NCI-H345 (cell line): ENCODE results near the gene GAD1.

ENCODE experiments used
- DNase-seq: peaks from one replicate; lab custom pipeline; 2025; lab: John Stamatoyannopoulos, UW

GAD1 gene

DNA sequence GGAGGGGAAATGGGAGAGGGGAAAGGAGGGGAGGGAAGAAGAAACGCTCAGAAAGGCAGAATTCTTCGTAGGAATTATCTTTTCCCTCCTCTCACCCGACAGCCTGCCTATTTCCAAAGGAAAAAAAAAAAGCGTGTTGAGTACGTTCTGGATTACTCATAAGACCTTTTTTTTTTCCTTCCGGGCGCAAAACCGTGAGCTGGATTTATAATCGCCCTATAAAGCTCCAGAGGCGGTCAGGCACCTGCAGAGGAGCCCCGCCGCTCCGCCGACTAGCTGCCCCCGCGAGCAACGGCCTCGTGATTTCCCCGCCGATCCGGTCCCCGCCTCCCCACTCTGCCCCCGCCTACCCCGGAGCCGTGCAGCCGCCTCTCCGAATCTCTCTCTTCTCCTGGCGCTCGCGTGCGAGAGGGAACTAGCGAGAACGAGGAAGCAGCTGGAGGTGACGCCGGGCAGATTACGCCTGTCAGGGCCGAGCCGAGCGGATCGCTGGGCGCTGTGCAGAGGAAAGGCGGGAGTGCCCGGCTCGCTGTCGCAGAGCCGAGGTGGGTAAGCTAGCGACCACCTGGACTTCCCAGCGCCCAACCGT, at the start of gene GAD1:
TSS of gene GAD1 (plus strand) at position 384 of the 589 bp plus-strand sequence. CDS start 1,705 bp downstream, outside the sequence.
- peak; percentile 89 for DNase-seq

DNA sequence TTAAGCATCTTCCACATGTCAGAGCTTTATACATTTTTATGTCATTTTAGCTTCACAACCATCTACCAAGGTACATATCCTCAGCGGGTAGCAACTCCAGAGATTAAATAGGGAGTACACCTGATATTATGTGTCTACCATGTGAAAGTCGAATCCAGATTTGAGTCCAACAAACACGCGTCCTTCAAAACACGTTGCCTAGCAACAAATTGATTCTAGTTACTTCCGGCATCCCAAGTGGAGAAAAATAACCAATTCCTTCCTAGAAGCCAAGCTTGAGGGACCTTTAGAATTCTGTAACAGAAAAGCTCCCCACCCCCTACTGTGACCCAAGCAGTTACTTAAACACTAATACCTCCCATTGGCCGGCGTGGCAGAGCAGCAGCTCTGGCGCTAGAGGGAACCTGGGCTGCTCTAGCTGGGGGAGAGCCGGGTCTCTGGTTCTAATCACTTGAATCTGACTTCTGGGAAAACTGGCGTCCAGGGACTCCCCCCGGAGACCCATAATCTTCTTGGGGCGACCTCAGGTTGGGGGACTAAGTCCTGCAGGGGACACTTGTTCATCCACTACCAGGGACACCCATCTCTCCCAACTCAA, 46.6 kb upstream of the GAD1 start, which contains the start of gene ERICH2:
TSS of gene ERICH2 (plus strand) at position 371 of the 598 bp plus-strand sequence. CDS start 304 bp downstream, outside the sequence.
- DNase-seq: peak; percentile 75

DNA sequence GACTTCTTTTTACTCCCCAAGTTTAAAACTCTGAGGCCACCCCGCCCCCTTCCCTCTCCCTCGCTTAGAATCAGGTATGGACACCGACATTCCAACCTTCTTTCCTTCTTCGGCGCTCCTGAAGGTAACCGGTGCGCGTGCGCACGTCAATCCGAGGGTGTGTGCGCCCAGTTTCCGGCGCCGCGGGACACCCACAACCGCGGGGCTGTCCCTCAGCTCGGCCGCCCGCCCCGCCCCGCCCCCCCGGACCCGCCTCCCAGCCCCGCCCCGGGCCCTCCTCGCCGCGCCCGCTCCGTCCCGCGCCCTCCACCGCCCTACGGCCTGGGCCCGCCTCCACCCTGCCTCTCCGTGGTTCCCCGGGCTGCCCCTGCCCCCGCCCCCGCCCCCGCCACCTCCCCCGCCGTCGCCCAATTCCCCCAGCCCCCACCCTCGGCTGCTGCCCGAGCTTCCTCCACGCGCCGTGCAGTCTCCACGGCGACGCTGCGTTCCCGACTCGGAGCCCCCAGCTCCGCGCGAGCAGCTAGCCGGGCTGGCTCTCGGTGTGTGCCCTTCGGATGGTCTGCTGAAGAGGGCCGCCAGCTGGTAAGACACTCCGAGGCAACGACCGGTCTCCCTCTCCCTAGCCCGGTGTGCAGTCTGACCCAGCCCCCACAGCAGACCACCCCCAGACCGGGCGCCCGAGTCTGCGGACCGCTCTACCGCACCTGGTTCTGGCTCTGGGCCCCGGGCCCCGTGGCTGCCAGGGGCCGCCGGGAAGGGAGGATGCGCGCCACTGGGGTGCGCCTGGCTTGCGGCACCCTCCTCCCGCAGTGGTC, 45.9 kb upstream of the GAD1 start:
- DNase-seq: peak; percentile 90

DNA sequence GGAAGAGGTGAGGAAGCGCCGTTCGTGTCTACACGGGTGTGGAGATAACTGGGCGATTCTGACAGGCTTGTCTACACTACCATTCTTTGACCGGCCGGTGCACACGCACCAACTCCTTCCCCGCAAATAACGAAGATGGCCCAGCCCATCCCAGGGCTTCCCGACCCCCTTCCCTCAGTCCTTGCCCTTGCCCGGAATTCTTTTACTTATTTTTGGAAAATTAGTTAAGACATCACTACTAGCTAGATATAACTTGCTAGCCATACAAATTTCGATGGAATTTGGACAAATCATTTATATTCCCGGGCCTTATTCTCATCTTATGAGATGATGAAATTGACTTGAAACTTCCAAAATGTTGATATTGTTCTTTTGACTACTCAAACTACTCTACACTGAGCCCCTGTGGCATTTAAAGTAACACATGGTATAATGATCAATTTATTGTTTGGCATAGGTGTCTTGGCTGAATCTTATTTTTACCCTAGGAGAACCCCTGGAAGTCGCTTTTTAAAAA, 45.2 kb upstream of the GAD1 start:
- DNase-seq: no peak

DNA sequence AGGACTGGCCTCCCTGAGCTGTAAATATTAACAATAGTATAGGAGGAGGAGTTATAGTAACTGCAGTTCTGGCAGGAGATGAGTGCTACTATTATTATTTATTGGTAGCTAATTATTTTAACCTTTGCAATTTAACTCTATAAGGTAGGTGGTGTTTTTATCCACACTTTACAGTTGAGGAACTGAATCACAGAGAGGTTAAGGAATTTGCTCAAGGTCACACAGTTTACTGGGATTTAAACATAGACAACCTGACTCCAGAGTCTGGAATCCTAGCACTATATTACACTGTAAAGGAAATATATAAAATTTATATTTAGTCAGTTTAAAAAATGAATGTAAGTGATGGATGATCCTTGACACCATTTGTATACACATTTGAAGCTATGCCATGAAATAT, 44.4 kb upstream of the GAD1 start:
- no peak for DNase-seq

DNA sequence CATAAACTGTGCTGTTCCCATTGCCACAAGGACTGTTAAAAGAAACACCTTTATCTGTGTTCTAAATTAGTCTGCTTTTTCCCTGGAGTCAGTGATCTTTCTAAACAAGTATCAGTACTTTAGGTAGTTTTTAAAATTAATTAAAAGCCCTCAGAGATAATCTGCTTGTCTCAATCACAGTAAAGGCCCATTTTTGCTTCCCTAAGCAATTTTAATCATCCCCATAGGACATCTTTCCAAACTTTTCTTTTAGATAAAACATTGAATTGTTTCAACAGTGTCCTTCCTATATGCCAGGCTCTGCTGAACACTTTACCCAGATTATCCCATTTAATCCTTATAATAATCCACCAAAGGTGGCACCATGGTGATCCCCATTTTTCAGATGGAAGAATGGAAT, 42.6 kb upstream of the GAD1 start:
- DNase-seq: no peak

DNA sequence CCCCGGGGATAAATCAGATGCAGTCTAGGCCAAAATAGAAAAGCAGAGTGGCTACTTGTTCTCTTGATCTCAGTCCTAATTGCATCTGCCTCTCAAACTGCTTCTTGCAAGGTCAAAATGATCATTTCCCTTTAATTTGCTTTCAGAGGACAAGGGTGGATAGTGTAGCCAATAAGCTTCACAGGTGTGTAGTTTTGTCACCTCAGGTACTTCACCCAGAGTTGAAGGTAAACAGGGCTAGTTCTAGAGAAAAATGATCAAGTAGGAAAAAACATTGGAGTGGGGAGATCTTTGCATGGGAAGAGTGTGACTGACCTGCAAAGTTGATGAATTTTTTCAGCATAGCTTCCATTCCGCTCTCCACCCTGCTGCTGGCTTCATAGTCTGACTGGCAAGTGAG, 37.8 kb upstream of the GAD1 start:
- no peak for DNase-seq

DNA sequence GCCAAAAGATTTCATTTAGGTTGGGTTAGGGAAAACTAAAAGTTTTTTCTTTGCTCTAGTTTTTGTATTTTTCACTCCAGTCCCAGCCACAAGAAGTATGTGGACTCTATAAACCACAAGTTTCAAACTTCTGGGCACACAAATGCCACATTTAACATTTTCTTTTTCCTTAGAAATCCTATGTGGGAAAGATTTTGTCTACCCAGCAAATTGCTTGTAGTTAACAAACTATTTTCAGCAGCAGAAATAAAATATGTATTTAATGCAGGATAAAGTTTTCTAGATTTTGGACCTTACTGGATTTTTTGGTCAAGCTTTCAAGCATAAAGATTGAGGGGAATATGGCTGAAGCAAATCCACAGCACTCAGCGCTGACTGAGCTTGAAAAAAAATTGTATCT, 37.4 kb upstream of the GAD1 start:
- no peak for DNase-seq

DNA sequence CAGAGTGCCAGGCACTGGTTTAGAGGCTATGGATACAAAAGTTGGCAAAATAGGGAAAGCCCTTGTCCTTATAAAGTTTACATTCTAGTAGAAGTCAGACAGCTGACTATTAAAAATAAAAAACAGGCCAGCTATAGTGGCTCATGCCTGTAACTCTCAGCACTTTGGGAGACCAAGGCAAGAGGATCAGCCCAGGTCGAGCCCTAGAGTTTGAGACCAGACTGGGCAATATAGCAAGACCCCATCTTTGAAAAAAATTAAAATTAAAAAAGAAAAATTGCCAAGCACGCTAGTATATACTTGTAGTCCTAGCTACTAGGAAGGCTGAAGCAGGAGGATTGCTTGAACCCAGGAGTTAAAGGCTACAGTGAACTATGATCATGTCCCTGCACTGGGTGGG, 34.0 kb upstream of the GAD1 start:
- DNase-seq: no peak

DNA sequence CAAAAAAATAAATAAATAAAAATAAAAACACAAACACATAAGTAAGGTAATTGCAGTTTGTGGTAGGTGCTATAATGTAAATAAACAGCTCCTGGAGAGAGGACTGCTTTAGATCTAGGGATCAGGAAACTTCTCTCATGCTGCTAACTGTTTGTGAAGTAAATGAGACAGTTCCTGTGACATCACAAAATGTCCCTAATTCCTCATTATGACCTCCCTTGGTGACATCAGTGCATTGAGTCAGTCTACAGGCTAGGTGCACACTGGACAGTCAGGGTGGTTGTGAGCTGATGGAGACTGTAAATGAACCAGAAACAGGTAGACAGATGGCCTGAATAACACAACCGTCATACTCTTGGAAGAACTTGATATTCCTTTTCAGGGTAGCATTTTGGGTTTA, 33.1 kb upstream of the GAD1 start:
- DNase-seq: no peak

DNA sequence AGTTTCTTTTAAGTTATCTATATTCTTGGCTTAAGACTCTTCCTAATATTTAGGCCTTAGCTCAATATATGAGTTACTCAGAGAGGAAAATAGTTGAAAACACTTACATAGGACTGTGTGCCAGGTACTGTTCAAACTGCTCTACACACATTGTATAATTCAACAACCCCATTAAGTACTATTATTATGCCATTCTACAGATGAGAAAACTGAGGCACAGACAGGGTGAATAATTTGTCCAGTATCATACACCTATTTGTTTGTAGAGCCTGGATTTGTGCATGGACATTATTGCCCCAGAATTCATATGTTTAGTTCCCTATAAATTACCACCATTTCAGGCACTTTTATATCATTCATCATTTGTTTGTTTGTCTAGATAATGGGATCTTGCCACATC, 17.7 kb upstream of the GAD1 start:
- DNase-seq: no peak

DNA sequence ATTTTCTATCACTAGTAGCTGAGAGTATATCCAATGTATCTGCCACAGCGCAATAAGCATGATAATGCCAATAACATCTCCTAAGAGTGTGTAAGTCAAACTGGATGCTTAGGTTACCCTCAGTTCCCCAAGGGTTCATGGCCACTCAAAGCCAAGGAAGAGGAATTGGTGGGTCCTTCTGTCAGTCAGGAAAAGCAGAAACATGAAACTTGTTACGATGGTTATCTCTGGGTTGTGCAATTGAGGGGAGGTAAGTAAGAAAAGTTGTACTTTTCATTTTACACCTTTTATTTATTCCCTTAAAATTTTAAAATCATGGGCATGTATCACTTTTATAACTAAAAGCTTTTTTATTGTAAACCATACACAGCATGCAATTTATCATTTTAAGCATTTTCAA, 10.1 kb upstream of the GAD1 start:
- DNase-seq: no peak

DNA sequence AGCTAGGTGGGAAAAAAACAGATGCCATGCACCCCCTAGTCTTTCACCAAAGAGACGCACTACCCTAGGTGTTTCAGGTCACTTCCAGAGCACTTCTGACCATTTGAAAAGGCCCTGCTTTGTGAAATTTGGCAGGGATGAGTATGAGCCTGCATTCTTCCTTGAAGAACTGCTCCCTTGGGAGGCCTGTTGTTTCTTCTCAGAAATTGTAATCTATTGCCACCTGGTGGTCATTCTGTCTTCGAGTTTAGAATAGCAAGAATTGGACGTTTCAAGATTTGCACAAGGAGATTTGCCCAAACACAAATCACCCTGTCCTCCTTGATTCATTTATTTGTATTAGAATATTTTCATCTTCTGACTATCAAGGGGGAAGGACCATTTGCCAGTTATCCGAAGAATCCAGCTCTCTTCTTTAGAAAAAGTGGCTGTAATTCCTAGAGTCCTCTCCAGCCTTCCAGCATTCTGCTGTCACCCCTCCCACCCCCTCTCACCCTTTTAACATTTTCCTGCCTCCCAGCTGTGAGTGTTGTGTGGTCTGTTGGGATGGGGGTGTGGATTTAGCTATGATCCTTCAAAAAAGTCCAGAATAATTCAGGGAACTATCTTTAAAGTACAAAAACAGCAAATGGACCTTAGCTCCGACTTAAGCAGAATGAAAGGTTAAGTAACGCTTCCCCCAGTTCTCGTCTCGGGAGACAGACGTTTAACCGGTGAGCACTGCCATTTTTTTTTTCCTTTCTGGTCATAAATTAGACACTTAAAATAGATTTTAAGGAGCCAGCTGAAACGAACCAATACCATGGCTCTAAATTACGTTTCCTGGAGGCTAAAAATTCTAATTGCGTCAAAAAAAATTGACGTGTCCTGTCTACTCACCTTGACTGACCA, 3.7 kb upstream of the GAD1 start:
- DNase-seq: peak; percentile 85

DNA sequence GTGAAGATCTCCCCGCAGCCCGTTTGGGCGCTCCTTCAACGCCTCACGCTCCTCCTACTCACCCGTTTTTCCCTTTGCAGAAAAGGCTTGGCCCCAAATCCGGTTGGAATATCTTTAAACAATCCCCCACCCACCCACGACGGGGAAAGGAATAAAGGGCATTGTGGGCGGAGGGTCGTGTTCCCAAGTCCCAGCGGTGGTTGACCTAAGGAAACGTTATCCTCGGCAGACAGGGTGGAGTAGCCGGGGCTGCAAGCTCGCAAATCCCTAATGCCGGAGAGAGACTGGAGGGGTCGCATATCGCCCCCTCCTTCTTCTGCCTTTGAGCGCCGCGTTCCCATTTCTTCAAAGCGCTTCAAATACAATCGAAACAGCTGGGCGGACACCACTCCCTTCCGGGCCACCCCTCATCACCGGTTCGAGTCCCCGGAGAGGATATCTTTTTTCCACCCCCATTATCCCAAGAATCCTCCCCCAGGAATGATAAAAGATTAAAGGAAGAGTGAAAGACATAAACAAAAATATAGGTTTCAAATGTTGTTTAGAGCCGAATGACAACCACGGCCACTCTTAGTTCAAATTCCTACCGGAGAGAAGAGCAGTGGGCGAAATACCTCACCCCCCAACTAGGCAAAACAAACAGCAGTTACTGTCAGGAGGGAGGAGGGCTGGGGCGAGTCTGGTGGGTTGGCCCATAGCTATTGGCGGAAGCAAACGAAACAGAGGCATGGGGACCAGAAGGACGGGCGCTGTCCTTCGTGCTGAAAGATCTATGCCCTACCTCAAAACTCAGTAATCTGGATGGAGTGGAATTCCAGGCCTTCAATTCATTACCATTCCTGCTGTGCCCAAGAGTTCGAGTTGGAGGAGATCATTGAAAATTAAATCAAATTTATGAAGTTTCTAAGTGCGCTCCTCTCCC, 2.8 kb upstream of the GAD1 start:
- DNase-seq: peak; percentile 78

DNA sequence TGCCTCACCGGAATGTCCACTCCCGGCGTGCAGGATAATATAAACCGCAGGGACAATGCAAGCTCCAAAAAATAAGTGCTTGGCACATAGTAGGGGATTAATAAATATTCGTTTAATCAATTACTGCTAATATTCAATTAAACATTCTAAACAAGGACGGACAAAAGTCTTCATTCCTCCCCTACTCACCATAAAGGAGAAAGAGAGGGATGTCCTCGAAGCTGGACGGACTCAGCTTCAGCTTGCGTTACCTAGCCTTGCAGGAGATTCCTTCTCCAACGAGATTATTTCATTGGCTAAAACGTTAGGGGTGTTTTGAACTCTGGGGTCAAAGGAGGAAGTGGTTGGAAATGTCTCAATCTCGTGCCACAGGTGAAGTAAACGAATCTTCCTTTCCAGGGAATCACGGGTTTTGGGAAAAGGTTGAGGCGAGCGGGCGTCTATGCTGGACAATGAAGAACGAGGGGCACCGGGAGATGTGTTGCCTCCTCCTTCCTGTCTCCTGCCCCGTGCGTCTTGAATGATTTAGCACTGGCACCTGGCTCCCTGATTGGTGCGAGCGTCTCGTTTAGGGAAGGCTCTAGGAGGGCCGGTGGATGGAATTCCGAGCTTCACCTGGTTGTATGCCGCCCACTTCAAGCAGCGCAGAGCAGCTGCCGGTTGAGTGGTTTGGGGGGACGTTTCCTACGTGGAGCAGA, 2.0 kb upstream of the GAD1 start:
- peak; percentile 92 for DNase-seq

DNA sequence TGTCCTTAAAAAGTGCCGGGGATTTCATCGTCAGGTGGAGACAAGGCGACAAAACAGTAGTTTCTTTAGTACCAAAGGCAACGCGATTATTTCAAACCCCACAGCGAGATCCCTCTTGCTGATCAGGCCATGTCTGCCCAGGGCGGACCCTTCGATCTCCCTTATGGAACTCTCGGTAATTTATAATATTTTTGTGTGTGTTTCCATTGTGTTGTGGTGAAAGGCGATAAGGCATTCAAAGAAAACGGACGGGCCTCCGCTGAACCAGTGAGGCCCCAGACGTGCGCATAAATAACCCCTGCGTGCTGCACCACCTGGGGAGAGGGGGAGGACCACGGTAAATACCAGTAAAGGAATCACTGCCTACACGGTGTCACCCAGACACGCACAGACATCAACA, 1.4 kb upstream of the GAD1 start:
- DNase-seq: peak; percentile 88

DNA sequence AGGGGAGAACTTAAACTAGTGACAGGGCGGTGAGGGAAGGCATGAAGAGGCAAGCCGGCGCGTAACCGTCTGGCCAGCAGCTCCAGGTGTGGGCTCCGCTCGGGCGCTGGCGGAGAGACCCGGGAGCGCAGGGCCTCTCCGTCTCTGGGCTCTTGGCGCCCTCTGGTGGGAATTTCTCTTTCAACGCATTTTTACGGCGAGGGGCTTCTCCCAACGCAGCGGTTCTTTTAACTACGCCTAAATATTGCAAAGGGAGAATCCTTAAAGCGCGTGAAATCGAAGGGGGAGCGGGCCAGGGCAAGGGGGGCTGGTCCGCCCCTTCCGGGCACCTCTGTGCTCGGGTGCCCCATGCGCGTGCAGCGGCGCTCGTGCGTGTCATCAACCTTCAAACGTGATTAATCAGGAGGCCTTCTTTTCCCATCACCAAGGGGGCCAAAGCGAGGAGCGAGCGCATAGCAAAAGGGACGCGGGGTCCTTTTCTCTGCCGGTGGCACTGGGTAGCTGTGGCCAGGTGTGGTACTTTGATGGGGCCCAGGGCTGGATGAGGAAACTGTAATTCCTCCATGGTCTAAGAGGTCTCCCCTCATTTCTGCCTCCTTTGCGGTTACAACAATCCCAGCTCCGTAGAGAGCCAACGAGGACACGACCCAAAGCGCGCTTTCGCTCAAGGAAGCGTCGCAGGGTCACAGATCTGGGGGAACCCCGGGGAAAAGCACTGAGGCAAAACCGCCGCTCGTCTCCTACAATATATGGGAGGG, 762 bp upstream of the GAD1 start:
- peak; percentile 91 for DNase-seq

DNA sequence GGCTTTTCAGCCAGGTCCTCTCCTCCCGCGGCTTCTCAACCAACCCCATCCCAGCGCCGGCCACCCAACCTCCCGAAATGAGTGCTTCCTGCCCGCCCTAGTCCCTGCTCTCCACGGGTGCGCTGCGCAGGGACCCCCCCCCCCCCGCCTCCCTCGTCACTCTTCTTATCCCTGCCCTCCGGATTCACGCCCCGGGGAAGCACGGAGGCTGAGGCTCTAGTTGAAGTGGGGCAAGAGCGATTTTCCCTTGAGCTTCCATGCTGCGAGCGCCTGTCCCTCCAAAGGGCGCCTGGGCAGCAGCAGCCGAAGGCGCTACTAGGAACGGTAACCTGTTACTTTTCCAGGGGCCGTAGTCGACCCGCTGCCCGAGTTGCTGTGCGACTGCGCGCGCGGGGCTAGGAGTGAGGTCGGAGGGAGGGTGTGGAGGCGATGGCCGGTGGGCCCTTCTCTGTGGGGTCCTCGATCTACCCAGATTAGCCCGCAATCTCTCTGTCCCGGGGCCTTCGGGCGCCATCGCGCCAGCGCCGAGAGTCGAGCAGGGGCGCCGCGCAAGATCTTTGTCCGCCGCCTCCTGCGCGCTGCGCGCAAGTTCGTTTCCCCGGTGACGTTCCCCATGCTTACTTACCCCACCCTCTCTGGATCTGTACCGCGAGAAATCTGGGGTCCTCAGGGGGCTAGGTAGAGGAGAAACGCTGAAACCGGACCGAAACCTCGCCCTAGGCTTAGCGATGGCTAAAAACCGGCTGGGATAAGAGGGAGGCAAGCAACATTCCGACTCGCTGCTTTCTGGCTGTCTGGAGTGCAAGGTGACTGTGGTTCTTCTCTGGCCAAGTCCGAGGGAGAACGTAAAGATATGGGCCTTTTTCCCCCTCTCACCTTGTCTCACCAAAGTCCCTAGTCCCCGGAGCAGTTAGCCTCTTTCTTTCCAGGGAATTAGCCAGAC, 677 bp downstream of the GAD1 start:
- peak; percentile 69 for DNase-seq
